ENCODE results near the gene MYOCD. TPM values are rescaled to one million over a fixed set of nuclear protein-coding genes. Genes with fewer than 3 reads are reported as not detected.

Gene MYOCD
- polyA plus RNA-seq, 1 donor (not counting 4 experiments of a cell fraction or from before 2014, with no cell fraction given): not detected

DNA sequence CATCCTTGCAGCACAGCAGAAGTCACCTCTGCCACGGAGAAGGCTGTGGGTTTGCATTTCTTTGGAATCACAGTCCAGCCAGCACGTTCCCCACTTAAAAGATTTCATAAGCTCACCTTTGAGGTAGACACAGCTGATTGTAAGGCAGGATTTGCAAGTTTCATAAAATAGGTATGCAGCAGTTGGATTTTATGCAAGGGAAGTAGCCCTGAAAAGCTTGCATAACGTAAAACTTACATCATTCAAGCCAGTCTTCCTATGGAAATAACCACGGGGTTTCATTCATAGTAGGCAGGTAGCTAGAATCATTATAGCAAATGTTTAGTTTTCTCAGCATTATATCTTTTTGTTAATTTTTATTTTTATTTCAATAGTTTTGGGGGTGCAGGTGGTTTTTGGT is 73.8 kb downstream of the MYOCD start:
- TF ChIP-seq EZH2 (IDR thresholded peaks at IDR 0.05; ENCODE audit: low read length): no peak
- TF ChIP-seq, protein P1, sequence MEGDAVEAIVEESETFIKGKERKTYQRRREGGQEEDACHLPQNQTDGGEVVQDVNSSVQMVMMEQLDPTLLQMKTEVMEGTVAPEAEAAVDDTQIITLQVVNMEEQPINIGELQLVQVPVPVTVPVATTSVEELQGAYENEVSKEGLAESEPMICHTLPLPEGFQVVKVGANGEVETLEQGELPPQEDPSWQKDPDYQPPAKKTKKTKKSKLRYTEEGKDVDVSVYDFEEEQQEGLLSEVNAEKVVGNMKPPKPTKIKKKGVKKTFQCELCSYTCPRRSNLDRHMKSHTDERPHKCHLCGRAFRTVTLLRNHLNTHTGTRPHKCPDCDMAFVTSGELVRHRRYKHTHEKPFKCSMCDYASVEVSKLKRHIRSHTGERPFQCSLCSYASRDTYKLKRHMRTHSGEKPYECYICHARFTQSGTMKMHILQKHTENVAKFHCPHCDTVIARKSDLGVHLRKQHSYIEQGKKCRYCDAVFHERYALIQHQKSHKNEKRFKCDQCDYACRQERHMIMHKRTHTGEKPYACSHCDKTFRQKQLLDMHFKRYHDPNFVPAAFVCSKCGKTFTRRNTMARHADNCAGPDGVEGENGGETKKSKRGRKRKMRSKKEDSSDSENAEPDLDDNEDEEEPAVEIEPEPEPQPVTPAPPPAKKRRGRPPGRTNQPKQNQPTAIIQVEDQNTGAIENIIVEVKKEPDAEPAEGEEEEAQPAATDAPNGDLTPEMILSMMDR (optimal IDR thresholded peaks at IDR 0.05 in 1 of 3, IDR thresholded peaks at IDR 0.05 in 1 of 3, conservative IDR thresholded peaks at IDR 0.05 in 1 of 3; ENCODE audit: extremely low read depth in 1 of 3, insufficient read depth in 2 of 3, low read length in 3 of 3): no peak
- peaks cover 18% of the 10 kb centered on the region for H3K4me1 ChIP-seq (ENCODE audit: control insufficient read depth, extremely low read depth, insufficient read depth, low read length)
- dilution Hi-C loops (cut with MboI; ENCODE audit: extremely low pct_ligation_motif_present, low sequenced_read_pairs): no loop called here

DNA sequence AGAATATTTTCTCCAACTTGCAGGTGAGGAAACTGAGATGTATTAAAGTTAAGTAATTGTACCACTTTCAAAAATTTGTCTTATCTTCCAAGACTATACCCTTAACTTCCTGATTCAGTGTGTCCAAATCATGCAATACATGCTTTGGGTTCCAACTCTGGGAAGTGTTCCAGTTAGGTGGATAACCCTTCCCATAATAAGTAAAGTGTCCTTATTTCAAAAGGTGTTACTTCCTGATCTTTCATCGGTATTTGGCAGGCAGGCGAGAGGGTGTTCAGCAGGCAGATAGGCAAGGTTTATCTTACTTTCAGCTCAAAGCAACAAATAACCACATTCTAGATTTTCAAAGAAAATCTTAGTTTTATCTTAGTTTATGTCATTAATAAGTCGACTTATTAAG is 77.4 kb downstream of the MYOCD start:
- Histone ChIP-seq H3K27me3 (ENCODE audit: control insufficient read depth, extremely low read depth, insufficient read depth, low read length) (no peaks in the 10 kb centered on the region), H3K27ac (ENCODE audit: control insufficient read depth, insufficient read depth, low read length) (no peak overlapping the region), H2AFZ (ENCODE audit: control insufficient read depth, low read length) (no peak overlapping the region), H3K9me3 (ENCODE audit: control insufficient read depth, low read depth, low read length) (no peaks in the 10 kb centered on the region), H3K36me3 (ENCODE audit: control insufficient read depth in 2 of 2, extremely low read depth in 1 of 2, insufficient read depth in 2 of 2, low read length in 2 of 2) (no peaks in the 10 kb centered on the region), H3K9me1 (ENCODE audit: control insufficient read depth, extremely low read depth, insufficient read depth, low read length) (no peaks in the 10 kb centered on the region), H3K9ac (ENCODE audit: control insufficient read depth, extremely low read depth, insufficient read depth, low read length) (no peak overlapping the region), H3K79me2 (ENCODE audit: control insufficient read depth, insufficient read depth, low read length) (no peaks in the 10 kb centered on the region), H3K4me3 (ENCODE audit: control insufficient read depth in 2 of 3, extremely low read depth in 1 of 3, insufficient read depth in 2 of 3, low read depth in 1 of 3, low read length in 3 of 3) (no peak overlapping the region), H3K4me1 (ENCODE audit: control insufficient read depth, extremely low read depth, insufficient read depth, low read length) (peaks cover 22% of the 10 kb centered on the region), H4K20me1 (ENCODE audit: control insufficient read depth, extremely low read depth, insufficient read depth, low read length) (no peaks in the 10 kb centered on the region), H3K4me2 (ENCODE audit: control insufficient read depth, extremely low read depth, insufficient read depth, low read depth, low read length) (no peak overlapping the region)
- no peak for DNase-seq (ENCODE audit: low read depth, low spot score)
- TF ChIP-seq, protein P1 (optimal IDR thresholded peaks at IDR 0.05 in 1 of 3, IDR thresholded peaks at IDR 0.05 in 1 of 3, conservative IDR thresholded peaks at IDR 0.05 in 1 of 3; ENCODE audit: extremely low read depth in 1 of 3, insufficient read depth in 2 of 3, low read length in 3 of 3): no peak
- TF ChIP-seq EZH2 (IDR thresholded peaks at IDR 0.05; ENCODE audit: low read length): no peak
- dilution Hi-C loops (cut with MboI; ENCODE audit: extremely low pct_ligation_motif_present, low sequenced_read_pairs): no loop called here
- no peak for FAIRE-seq

More for the DNA sequence above, 73.8 kb downstream of the MYOCD start:
- Histone ChIP-seq H3K4me2 (ENCODE audit: control insufficient read depth, extremely low read depth, insufficient read depth, low read depth, low read length) (no peak overlapping the region), H3K27me3 (ENCODE audit: control insufficient read depth, extremely low read depth, insufficient read depth, low read length) (no peaks in the 10 kb centered on the region), H2AFZ (ENCODE audit: control insufficient read depth, low read length) (no peak overlapping the region), H3K36me3 (ENCODE audit: control insufficient read depth in 2 of 2, extremely low read depth in 1 of 2, insufficient read depth in 2 of 2, low read length in 2 of 2) (no peaks in the 10 kb centered on the region), H4K20me1 (ENCODE audit: control insufficient read depth, extremely low read depth, insufficient read depth, low read length) (no peaks in the 10 kb centered on the region), H3K9ac (ENCODE audit: control insufficient read depth, extremely low read depth, insufficient read depth, low read length) (no peak overlapping the region), H3K9me1 (ENCODE audit: control insufficient read depth, extremely low read depth, insufficient read depth, low read length) (no peaks in the 10 kb centered on the region), H3K27ac (ENCODE audit: control insufficient read depth, insufficient read depth, low read length) (no peak overlapping the region), H3K4me3 (ENCODE audit: control insufficient read depth in 2 of 3, extremely low read depth in 1 of 3, insufficient read depth in 2 of 3, low read depth in 1 of 3, low read length in 3 of 3) (no peak overlapping the region), H3K9me3 (ENCODE audit: control insufficient read depth, low read depth, low read length) (no peaks in the 10 kb centered on the region), H3K79me2 (ENCODE audit: control insufficient read depth, insufficient read depth, low read length) (no peaks in the 10 kb centered on the region)
- no peak for FAIRE-seq
- DNase-seq (ENCODE audit: low read depth, low spot score): no peak
